ENCODE results near the gene ADCY9. TPM values are rescaled to one million over a fixed set of nuclear protein-coding genes. Genes with fewer than 3 reads are reported as not detected.

The ADCY9 gene
- total RNA-seq, 1 experiment from 2014 or later, result 11.5 TPM

DNA sequence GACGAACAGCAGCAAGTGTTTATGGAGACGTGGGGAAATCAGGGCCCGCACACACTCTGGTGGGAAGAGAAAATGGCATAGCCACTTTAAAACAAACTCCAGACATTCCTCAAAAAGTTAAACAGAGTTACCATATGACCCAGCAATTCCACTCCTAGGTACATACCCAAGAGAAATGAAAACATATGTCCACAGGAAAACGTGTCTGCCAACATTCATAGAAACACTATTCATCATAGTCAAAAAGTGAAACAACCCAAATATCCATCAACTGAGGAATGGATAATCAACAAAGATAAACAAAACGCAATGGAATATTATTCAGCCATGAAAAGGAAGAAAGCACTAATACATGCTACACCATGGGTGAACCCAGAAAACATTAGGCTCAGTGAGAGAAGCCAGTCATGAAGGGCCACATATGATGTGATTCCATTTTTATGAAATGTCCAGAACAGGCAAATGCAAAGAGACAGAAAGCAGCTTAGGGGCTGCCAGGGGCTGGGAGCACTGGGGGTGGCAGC lies 32.8 kb downstream of the ADCY9 start:
- TF ChIP-seq, protein P1, sequence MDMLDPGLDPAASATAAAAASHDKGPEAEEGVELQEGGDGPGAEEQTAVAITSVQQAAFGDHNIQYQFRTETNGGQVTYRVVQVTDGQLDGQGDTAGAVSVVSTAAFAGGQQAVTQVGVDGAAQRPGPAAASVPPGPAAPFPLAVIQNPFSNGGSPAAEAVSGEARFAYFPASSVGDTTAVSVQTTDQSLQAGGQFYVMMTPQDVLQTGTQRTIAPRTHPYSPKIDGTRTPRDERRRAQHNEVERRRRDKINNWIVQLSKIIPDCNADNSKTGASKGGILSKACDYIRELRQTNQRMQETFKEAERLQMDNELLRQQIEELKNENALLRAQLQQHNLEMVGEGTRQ (CRISPR knock-in tag; IDR thresholded peaks at IDR 0.05), result no peak
- TF ChIP-seq MXD4 (CRISPR knock-in tag; IDR thresholded peaks at IDR 0.05; ENCODE audit: borderline replicate concordance) (no peak), TP53 (CRISPR knock-in tag; IDR thresholded peaks at IDR 0.05) (no peak)
- TF ChIP-seq, protein P2, sequence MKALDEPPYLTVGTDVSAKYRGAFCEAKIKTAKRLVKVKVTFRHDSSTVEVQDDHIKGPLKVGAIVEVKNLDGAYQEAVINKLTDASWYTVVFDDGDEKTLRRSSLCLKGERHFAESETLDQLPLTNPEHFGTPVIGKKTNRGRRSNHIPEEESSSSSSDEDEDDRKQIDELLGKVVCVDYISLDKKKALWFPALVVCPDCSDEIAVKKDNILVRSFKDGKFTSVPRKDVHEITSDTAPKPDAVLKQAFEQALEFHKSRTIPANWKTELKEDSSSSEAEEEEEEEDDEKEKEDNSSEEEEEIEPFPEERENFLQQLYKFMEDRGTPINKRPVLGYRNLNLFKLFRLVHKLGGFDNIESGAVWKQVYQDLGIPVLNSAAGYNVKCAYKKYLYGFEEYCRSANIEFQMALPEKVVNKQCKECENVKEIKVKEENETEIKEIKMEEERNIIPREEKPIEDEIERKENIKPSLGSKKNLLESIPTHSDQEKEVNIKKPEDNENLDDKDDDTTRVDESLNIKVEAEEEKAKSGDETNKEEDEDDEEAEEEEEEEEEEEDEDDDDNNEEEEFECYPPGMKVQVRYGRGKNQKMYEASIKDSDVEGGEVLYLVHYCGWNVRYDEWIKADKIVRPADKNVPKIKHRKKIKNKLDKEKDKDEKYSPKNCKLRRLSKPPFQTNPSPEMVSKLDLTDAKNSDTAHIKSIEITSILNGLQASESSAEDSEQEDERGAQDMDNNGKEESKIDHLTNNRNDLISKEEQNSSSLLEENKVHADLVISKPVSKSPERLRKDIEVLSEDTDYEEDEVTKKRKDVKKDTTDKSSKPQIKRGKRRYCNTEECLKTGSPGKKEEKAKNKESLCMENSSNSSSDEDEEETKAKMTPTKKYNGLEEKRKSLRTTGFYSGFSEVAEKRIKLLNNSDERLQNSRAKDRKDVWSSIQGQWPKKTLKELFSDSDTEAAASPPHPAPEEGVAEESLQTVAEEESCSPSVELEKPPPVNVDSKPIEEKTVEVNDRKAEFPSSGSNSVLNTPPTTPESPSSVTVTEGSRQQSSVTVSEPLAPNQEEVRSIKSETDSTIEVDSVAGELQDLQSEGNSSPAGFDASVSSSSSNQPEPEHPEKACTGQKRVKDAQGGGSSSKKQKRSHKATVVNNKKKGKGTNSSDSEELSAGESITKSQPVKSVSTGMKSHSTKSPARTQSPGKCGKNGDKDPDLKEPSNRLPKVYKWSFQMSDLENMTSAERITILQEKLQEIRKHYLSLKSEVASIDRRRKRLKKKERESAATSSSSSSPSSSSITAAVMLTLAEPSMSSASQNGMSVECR (CRISPR knock-in tag; IDR thresholded peaks at IDR 0.05; ENCODE audit: borderline replicate concordance), result no peak
- TF ChIP-seq, protein P3, sequence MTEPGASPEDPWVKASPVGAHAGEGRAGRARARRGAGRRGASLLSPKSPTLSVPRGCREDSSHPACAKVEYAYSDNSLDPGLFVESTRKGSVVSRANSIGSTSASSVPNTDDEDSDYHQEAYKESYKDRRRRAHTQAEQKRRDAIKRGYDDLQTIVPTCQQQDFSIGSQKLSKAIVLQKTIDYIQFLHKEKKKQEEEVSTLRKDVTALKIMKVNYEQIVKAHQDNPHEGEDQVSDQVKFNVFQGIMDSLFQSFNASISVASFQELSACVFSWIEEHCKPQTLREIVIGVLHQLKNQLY (CRISPR knock-in tag; IDR thresholded peaks at IDR 0.05), result no peak
- TF ChIP-seq, protein P4, sequence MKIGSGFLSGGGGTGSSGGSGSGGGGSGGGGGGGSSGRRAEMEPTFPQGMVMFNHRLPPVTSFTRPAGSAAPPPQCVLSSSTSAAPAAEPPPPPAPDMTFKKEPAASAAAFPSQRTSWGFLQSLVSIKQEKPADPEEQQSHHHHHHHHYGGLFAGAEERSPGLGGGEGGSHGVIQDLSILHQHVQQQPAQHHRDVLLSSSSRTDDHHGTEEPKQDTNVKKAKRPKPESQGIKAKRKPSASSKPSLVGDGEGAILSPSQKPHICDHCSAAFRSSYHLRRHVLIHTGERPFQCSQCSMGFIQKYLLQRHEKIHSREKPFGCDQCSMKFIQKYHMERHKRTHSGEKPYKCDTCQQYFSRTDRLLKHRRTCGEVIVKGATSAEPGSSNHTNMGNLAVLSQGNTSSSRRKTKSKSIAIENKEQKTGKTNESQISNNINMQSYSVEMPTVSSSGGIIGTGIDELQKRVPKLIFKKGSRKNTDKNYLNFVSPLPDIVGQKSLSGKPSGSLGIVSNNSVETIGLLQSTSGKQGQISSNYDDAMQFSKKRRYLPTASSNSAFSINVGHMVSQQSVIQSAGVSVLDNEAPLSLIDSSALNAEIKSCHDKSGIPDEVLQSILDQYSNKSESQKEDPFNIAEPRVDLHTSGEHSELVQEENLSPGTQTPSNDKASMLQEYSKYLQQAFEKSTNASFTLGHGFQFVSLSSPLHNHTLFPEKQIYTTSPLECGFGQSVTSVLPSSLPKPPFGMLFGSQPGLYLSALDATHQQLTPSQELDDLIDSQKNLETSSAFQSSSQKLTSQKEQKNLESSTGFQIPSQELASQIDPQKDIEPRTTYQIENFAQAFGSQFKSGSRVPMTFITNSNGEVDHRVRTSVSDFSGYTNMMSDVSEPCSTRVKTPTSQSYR (CRISPR knock-in tag; IDR thresholded peaks at IDR 0.05), result no peak
- Mint-ChIP-seq H3K4me1 (peaks cover 8% of the 10 kb centered on the region), H3K4me3 (no peak overlapping the region), H3K27ac (no peak overlapping the region), H3K27me3 (ENCODE audit: low read depth) (no peaks in the 10 kb centered on the region), H3K9me3 (peaks cover 4% of the 10 kb centered on the region), H3K36me3 (no peaks in the 10 kb centered on the region)
- ChIA-PET CTCF (no interaction called here), POLR2A (no interaction called here)
- ATAC-seq (no peak), DNase-seq (ENCODE audit: low spot score) (no peak)

DNA sequence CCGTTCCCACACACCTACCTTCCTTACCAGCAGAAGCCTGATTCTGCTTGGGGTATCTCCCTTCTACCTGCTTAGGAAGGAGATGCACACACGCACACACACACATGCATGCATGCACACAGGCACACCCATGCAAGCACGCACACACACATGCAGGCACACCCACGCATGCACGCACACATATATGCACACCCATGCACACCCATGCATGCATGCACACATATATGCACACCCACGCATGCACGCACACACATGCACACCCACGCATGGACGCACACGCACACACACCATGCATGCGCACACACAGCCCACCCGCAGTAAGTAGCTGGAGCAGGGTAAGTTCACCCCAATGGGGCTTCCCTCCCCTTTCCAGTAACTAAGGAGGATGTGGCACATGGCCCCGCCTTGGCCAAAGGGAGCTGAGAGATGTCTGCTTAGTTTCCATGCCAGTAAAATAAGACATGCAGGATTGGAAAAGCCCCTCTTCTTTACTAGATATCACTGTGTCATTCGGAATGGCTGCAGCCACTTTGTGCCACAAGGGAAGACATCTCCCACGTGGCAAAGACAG lies 33.7 kb downstream of the ADCY9 start:
- no peak overlapping the region for H3K27ac Mint-ChIP-seq
- POLR2A ChIA-PET, result no interaction called here
- H3K4me1 Mint-ChIP-seq, result peaks cover 8% of the 10 kb centered on the region
- H3K36me3 Mint-ChIP-seq, result no peaks in the 10 kb centered on the region
- ATAC-seq (no peak), DNase-seq (ENCODE audit: low spot score) (no peak)
- H3K4me3 Mint-ChIP-seq, result no peak overlapping the region
- no peaks in the 10 kb centered on the region for H3K27me3 Mint-ChIP-seq (ENCODE audit: low read depth)
- H3K9me3 Mint-ChIP-seq, result peaks cover 4% of the 10 kb centered on the region
- CTCF ChIA-PET, result no interaction called here
- no peak for TF ChIP-seq CREB1 (CRISPR knock-in tag; IDR thresholded peaks at IDR 0.05)
- TF ChIP-seq HMGA2 (CRISPR knock-in tag; IDR thresholded peaks at IDR 0.05), result no peak
- TF ChIP-seq ZNF121 (CRISPR knock-in tag; IDR thresholded peaks at IDR 0.05), result no peak
- no peak for TF ChIP-seq ESRRA (CRISPR knock-in tag; IDR thresholded peaks at IDR 0.05; ENCODE audit: borderline replicate concordance)
- TF ChIP-seq, protein P5, sequence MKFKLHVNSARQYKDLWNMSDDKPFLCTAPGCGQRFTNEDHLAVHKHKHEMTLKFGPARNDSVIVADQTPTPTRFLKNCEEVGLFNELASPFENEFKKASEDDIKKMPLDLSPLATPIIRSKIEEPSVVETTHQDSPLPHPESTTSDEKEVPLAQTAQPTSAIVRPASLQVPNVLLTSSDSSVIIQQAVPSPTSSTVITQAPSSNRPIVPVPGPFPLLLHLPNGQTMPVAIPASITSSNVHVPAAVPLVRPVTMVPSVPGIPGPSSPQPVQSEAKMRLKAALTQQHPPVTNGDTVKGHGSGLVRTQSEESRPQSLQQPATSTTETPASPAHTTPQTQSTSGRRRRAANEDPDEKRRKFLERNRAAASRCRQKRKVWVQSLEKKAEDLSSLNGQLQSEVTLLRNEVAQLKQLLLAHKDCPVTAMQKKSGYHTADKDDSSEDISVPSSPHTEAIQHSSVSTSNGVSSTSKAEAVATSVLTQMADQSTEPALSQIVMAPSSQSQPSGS (CRISPR knock-in tag; IDR thresholded peaks at IDR 0.05; ENCODE audit: borderline replicate concordance, low read depth), result no peak
- TF ChIP-seq, protein P6, sequence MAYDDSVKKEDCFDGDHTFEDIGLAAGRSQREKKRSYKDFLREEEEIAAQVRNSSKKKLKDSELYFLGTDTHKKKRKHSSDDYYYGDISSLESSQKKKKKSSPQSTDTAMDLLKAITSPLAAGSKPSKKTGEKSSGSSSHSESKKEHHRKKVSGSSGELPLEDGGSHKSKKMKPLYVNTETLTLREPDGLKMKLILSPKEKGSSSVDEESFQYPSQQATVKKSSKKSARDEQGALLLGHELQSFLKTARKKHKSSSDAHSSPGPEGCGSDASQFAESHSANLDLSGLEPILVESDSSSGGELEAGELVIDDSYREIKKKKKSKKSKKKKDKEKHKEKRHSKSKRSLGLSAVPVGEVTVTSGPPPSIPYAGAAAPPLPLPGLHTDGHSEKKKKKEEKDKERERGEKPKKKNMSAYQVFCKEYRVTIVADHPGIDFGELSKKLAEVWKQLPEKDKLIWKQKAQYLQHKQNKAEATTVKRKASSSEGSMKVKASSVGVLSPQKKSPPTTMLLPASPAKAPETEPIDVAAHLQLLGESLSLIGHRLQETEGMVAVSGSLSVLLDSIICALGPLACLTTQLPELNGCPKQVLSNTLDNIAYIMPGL (CRISPR knock-in tag; IDR thresholded peaks at IDR 0.05), result no peak
- no peak for TF ChIP-seq SMAD4 (CRISPR knock-in tag; IDR thresholded peaks at IDR 0.05)
- TF ChIP-seq, protein P7, sequence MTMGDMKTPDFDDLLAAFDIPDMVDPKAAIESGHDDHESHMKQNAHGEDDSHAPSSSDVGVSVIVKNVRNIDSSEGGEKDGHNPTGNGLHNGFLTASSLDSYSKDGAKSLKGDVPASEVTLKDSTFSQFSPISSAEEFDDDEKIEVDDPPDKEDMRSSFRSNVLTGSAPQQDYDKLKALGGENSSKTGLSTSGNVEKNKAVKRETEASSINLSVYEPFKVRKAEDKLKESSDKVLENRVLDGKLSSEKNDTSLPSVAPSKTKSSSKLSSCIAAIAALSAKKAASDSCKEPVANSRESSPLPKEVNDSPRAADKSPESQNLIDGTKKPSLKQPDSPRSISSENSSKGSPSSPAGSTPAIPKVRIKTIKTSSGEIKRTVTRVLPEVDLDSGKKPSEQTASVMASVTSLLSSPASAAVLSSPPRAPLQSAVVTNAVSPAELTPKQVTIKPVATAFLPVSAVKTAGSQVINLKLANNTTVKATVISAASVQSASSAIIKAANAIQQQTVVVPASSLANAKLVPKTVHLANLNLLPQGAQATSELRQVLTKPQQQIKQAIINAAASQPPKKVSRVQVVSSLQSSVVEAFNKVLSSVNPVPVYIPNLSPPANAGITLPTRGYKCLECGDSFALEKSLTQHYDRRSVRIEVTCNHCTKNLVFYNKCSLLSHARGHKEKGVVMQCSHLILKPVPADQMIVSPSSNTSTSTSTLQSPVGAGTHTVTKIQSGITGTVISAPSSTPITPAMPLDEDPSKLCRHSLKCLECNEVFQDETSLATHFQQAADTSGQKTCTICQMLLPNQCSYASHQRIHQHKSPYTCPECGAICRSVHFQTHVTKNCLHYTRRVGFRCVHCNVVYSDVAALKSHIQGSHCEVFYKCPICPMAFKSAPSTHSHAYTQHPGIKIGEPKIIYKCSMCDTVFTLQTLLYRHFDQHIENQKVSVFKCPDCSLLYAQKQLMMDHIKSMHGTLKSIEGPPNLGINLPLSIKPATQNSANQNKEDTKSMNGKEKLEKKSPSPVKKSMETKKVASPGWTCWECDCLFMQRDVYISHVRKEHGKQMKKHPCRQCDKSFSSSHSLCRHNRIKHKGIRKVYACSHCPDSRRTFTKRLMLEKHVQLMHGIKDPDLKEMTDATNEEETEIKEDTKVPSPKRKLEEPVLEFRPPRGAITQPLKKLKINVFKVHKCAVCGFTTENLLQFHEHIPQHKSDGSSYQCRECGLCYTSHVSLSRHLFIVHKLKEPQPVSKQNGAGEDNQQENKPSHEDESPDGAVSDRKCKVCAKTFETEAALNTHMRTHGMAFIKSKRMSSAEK (CRISPR knock-in tag; IDR thresholded peaks at IDR 0.05; ENCODE audit: borderline replicate concordance), result no peak
- TF ChIP-seq GTF2I (CRISPR knock-in tag; conservative IDR thresholded peaks at IDR 0.05), result no peak
- no peak for TF ChIP-seq NFE2L1 (CRISPR knock-in tag; IDR thresholded peaks at IDR 0.05)
